Left ventricle myocardium inferior (tissue), 1 donor: ENCODE data around the gene C16orf46. TPM values are rescaled to one million over a fixed set of nuclear protein-coding genes. Genes with fewer than 3 reads are reported as not detected.

Experiments used
- DNase-seq: peaks from one replicate; pipeline ENCODE4 v3.0.0-alpha.2; 2020
- H3K27ac ChIP-seq: fragments of 200-600 bp; replicated peaks from 2 replicates; pipeline ENCODE4 v1.8.0; 2021
- H3K27me3 ChIP-seq: fragments of 200-600 bp; 2 replicates; pipeline ENCODE4 v1.8.0; 2021; ENCODE audit warnings: low read depth
- H3K36me3 ChIP-seq: fragments of 200-600 bp; 2 replicates; pipeline ENCODE4 v1.8.0; 2021
- H3K4me1 ChIP-seq: fragments of 200-600 bp; 2 replicates; pipeline ENCODE4 v1.8.0; 2021
- H3K4me3 ChIP-seq: fragments of 200-600 bp; 2 replicates; pipeline ENCODE4 v1.8.0; 2021; ENCODE audit warnings: mild to moderate bottlenecking, moderate library complexity
- H3K9me3 ChIP-seq: fragments of 200-600 bp; replicated peaks from 2 replicates; pipeline ENCODE4 v1.8.0; 2021
- intact Hi-C: fragments of 100-400 bp; cut with micrococcal nuclease; formaldehyde crosslinking; loops from one replicate; pipeline ENCODE4 v1.11.0; 2022
- total RNA-seq: library from RNA; stranded (reverse); fragmentation: NEBNext Ultra II Directional; extraction: Animal tissue kit (Norgen Biotek cat#: 25700); gene quantifications from one replicate; pipeline ENCODE4 v1.2.1, GENCODE V29; 2021
- TF ChIP-seq, protein P1 (sequence below): fragments of 200-600 bp; IDR thresholded peaks from 2 replicates; pipeline ENCODE4 v1.8.0; 2021; ENCODE audit warnings: antibody characterized with exemption, mild to moderate bottlenecking, borderline replicate concordance
- donor health status: DM: no; HTN: yes; CAD: no; lungs with severe emphysema.

Gene C16orf46
- total RNA-seq, 1 donor from 2014 or later = 0.88 TPM

DNA sequence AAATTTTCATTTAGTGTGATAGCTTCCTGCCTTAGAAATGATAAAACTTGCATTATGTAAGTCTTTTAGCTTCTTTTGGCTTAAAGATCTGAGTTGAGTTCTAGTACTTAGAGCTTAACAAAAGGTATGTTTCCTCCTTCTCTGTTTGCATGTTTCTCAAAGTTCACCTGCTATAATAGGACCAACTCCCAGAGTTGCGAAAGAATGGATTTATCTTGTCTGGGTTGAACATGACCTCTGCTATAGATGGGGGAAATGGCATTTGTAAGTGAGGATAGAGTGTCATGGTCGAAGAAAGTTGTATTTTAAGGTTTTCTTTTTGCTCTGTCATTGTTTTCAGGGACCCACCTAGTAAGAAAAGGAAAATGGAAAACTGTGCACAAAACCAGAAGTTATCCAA, 34.2 kb downstream of the C16orf46 start:
- Histone ChIP-seq H3K4me1 (peaks cover 26% of the 10 kb centered on the region), H3K27ac (no peak overlapping the region), H3K9me3 (no peaks in the 10 kb centered on the region), H3K27me3 (no peaks in the 10 kb centered on the region), H3K4me3 (no peak overlapping the region), H3K36me3 (peaks cover 48% of the 10 kb centered on the region)
- intact Hi-C loops = no loop called here
- TF ChIP-seq, protein P1, sequence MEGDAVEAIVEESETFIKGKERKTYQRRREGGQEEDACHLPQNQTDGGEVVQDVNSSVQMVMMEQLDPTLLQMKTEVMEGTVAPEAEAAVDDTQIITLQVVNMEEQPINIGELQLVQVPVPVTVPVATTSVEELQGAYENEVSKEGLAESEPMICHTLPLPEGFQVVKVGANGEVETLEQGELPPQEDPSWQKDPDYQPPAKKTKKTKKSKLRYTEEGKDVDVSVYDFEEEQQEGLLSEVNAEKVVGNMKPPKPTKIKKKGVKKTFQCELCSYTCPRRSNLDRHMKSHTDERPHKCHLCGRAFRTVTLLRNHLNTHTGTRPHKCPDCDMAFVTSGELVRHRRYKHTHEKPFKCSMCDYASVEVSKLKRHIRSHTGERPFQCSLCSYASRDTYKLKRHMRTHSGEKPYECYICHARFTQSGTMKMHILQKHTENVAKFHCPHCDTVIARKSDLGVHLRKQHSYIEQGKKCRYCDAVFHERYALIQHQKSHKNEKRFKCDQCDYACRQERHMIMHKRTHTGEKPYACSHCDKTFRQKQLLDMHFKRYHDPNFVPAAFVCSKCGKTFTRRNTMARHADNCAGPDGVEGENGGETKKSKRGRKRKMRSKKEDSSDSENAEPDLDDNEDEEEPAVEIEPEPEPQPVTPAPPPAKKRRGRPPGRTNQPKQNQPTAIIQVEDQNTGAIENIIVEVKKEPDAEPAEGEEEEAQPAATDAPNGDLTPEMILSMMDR = no peak
- DNase-seq = no peak

DNA sequence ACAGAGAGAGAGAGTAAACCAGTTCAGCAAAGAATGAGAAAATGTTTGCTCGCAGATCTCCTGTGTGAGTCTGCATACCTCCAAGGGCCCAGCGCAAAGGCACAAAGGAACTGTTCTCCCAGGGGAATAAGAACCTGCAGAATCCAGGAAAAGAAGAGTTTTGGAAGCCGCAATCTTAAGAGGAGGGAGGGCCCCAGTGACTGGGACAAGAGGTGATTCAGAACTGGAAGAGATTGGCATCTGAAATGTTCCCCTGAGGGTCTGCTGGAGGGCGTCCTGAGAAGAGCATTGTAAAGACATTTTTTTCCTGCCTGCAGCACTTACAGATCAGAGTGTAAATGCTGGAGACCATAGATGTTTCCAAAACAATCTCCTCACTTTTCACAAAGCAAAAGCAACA, 35.3 kb downstream of the C16orf46 start:
- TF ChIP-seq, protein P1 = no peak
- Histone ChIP-seq H3K4me1 (peaks cover 37% of the 10 kb centered on the region), H3K27ac (no peak overlapping the region), H3K36me3 (peaks cover 48% of the 10 kb centered on the region), H3K27me3 (no peaks in the 10 kb centered on the region), H3K9me3 (no peaks in the 10 kb centered on the region), H3K4me3 (no peak overlapping the region)
- no peak for DNase-seq
- intact Hi-C loops = no loop called here

DNA sequence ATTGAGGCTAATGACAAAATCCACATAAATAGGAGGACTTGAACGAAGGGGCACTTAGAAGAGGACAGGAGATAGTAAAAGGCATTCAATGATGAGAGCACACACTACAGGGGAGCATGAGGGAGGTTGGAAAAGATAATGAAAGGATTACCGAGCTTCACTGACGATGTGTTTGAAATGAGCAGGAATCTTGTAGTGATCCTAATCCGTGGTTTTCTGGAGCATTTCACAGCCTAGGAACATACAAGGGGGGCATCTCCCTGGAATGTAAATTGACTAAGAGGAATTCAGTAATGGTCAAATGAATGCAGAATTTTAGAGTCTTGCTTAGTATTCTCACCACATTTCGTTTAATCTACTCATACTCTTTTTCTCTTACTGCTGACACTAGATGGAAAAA, 36.2 kb downstream of the C16orf46 start:
- Histone ChIP-seq H3K4me1 (peaks cover 43% of the 10 kb centered on the region), H3K4me3 (no peak overlapping the region), H3K27me3 (no peaks in the 10 kb centered on the region), H3K36me3 (peaks cover 46% of the 10 kb centered on the region), H3K9me3 (no peaks in the 10 kb centered on the region), H3K27ac (no peak overlapping the region)
- intact Hi-C loops = no loop called here
- no peak for DNase-seq
- TF ChIP-seq, protein P1 = no peak

DNA sequence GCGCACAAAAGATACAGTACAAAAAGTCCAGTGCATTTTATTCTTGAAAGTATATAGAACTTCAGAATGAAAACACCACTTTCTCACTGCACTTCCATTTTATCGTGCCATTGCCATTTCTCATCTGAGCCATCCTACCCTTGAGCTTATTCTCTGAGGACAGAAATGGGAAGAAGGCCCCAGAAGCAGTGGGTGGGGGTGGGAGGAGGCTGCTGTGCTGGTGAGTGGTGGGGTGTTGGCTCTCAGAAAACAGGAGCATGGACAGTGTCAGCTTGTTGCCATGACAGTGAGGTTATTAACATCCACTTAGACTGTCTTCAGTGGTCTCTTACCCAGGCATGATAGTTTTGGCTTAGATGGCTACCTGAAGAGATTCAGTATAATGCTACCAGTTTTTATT, 36.9 kb downstream of the C16orf46 start:
- no peaks in the 10 kb centered on the region for H3K27me3 ChIP-seq
- intact Hi-C loops = no loop called here
- H3K36me3 ChIP-seq = peaks cover 39% of the 10 kb centered on the region
- H3K4me1 ChIP-seq = peaks cover 47% of the 10 kb centered on the region
- no peak overlapping the region for H3K27ac ChIP-seq
- no peak for DNase-seq
- no peaks in the 10 kb centered on the region for H3K9me3 ChIP-seq
- H3K4me3 ChIP-seq = no peak overlapping the region
- TF ChIP-seq, protein P1 = no peak

DNA sequence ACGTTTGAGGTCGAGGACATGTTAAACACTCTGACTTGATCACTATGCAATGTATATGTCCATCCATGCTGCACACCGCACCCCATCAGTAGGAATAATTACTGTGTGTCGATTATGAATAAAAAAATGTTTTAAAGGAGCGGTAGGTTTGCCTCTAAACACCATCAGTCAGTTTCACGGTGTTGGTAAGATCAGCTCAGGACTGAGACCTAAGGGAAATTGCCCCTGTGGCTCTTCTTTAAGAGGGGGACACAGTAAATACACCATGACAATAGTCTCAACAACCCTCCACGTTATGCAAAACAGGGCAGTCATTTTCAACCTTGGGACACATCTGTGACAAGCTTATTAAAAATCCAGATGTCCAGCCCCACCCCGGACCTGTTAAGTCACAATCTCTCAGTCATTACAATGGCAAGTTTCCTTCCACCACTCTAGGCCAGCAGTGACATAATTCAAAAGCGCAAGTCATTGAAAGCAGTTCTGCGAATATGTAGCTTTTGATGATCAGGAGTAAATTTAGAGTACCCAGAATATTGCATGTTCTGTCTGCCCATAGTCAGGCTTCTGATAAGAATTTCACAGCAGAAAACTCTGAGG, 40.2 kb downstream of the C16orf46 start:
- H3K36me3 ChIP-seq = peaks cover 6% of the 10 kb centered on the region
- H3K9me3 ChIP-seq = no peaks in the 10 kb centered on the region
- TF ChIP-seq, protein P1 = no peak
- H3K27me3 ChIP-seq = no peaks in the 10 kb centered on the region
- H3K27ac ChIP-seq = peak overlapping the region; percentile 89
- H3K4me1 ChIP-seq = peaks cover 47% of the 10 kb centered on the region
- peak overlapping the region; percentile 77 for H3K4me3 ChIP-seq
- no peak for DNase-seq
- intact Hi-C loops = loop anchor here (10.0 kb wide), 1 partner anchor 698 kb away; no protein-coding TSS in a partner anchor
